H1 (cell line): ENCODE measurements around the gene F2. TPM values are rescaled to one million over a fixed set of nuclear protein-coding genes. Genes with fewer than 3 reads are reported as not detected.

Experiments
- ATF2 ChIP-seq: IDR thresholded peaks from 2 replicates; pipeline ENCODE4 v1.6.1; 2012; ENCODE audit warnings: low read length, inconsistent platforms
- CBX8 ChIP-seq: fragments of 300-800, 300-1000 bp; sonication (generic); IDR thresholded peaks from 2 replicates; pipeline ENCODE4 v1.7.1; 2016; ENCODE audit warnings: low read depth, low read length, borderline replicate concordance
- JUND ChIP-seq: IDR thresholded peaks from 2 replicates; pipeline ENCODE4 v1.6.1; 2011; ENCODE audit warnings: mild to moderate bottlenecking, improper control_type of control experiment, low read length
- POLR2A ChIP-seq, 2 experiments: IDR thresholded peaks; 1 replicate in 1 of 2; 2 replicates in 1 of 2; pipeline ENCODE4 v1.6.1; 2011; ENCODE audit warnings: low read depth in 2 of 2, low read length in 2 of 2, mild to moderate bottlenecking in 2 of 2; ENCODE audit errors: control extremely low read depth in 1 of 2
- TAF1 ChIP-seq: IDR thresholded peaks from 2 replicates; pipeline ENCODE4 v1.6.1; 2011; ENCODE audit warnings: mild to moderate bottlenecking, low read depth, low read length
- polyA plus RNA-seq, 7 experiments: library from polyadenylated mRNA; depleted of rRNA in 3 of 7; stranded (reverse) in 5 of 7; unstranded in 2 of 7; fragments of >200 nt in 5 of 7; fragments of 200-250 nt in 2 of 7; gene quantifications; 1 replicate in 5 of 7; 2 replicates in 1 of 7; 4 replicates in 1 of 7; pipeline versions ENCODE4 v1.2.1 to v1.2.3, GENCODE V29; 2011 to 2013; ENCODE audit warnings: missing spikeins in 2 of 7, mixed read lengths in 2 of 7
- total RNA-seq: library from RNA; stranded (reverse); fragmentation: NEBNext Ultra II Directional; extraction: Animal tissue kit (Norgen Biotek cat#: 25700); gene quantifications from 2 replicates; pipeline ENCODE4 v1.2.1, GENCODE V29; 2021

Gene F2
- total and polyA plus RNA-seq, 2 of the 8 experiments (the other 6 are each of a cell fraction or from before 2014, with no cell fraction given), result 0.11 TPM; not detected in 1

- TF ChIP-seq CBX8, result no peak
- TF ChIP-seq POLR2A (IDR thresholded peaks at IDR 0.05; ENCODE audit: control extremely low read depth in 1 of 2, low read depth in 2 of 2, low read length in 2 of 2), result no peak
- no peak for TF ChIP-seq JUND
- TF ChIP-seq ATF2, result no peak
- no peak for TF ChIP-seq TAF1
Observed at GRCh38 chr11:46675949-46676348, 43.1 kb upstream of the F2 start (continued).
